ENCODE data around the gene NAGLU.

GRCh38 chr17:42498828-42499227, 37.2 kb upstream of the NAGLU start:
- TF ChIP-seq CTCF (IDR thresholded peaks at IDR 0.05; ENCODE audit: low read depth, low read length, poor library complexity, severe bottlenecking) (no peak), EZH2phosphoT487 (IDR thresholded peaks at IDR 0.05; ENCODE audit: borderline replicate concordance, low read length) (no peak)

All from DOHH2 (cell line).